Measurements from ENCODE around the gene SEL1L3. TPM values are rescaled to one million over a fixed set of nuclear protein-coding genes. Genes with fewer than 3 reads are reported as not detected.

Gene SEL1L3
- total RNA-seq, 2 donors from 2014 or later, result 14.9 to 24.5 TPM

DNA sequence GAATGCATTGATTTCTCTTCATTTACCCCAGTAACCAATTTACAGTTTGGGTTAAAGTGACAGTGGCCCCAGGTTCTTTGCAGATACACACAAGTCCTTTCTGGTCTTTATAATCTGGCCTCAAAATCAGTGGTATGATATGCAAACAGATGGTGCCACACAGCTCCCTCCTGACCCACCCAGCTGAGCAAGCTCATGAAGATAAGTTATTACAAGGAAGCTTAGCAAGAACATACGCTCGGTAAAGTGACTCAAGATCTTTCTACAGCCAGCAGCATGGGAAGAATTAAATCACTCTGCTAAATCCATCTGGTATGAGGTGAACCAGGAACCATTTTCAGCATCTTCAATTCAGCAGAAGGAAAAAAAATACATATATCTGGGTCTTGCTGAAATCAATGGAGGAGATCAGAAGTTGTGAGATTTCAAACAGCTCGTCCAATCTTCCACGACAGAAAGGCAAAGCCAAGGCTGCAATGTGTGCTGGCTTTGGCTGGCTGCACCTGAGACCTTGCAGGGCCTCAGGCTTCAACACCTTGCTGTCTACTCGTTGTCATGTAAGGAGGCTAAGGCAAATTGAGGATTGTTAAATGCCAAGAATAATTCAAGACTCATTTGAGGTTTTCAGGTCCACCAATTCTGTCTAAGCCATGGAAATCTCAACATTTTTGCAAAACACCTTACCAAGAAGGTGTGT is 28.2 kb downstream of the SEL1L3 start:
- H3K36me3 ChIP-seq (ENCODE audit: control insufficient read depth, insufficient read depth, low read length), result no peaks in the 10 kb centered on the region
- H3K9ac ChIP-seq (ENCODE audit: extremely low read depth, low read length, poor library complexity, severe bottlenecking), result no peak overlapping the region
- Mint-ChIP-seq H3K27ac (no peak overlapping the region), H3K4me3 (no peak overlapping the region), H3K27me3 (ENCODE audit: insufficient read depth) (no peaks in the 10 kb centered on the region), H3K36me3 (ENCODE audit: low read depth) (no peaks in the 10 kb centered on the region), H3K4me1 (no peaks in the 10 kb centered on the region), H3K9me3 (no peaks in the 10 kb centered on the region)
- no peak for TF ChIP-seq CTCF (conservative IDR thresholded peaks at IDR 0.05)
- no peaks in the 10 kb centered on the region for H3K4me1 ChIP-seq (ENCODE audit: control insufficient read depth, insufficient read depth, low read length)
- WGBS, 2 experiments (ENCODE audit: insufficient coverage in 1 of 2, insufficient read length in 1 of 2), result 92 to 95% methylated on average over 5 of the region's 5 CpGs
- no peak overlapping the region for H3K4me3 ChIP-seq (ENCODE audit: low read length)
- no peaks in the 10 kb centered on the region for H3K9me3 ChIP-seq (ENCODE audit: control insufficient read depth, low read length)
- no peaks in the 10 kb centered on the region for H3K27me3 ChIP-seq (ENCODE audit: control insufficient read depth, insufficient read depth, low read length, poor library complexity, severe bottlenecking)
- no peak for DNase-seq
- H3K27ac ChIP-seq (ENCODE audit: low read depth, low read length), result no peak overlapping the region

DNA sequence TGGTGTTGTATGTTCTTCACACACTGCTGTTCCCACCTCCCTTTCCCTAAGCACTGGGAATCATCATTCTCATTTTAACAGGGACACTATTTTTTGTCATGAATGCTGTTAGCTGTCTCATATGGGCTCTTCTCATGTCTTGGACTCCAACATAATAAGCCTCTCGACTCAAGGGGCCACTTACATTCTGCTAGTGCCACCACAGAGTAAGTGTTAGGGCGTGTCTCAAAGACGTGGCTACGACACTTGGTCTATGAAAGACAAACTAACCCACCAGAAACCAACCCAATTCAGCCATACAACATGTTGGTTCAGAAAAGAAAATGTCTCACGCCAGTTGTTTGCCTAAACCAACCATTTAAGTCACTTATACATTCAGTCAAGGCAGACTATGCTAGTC is 32.2 kb downstream of the SEL1L3 start:
- WGBS, 2 experiments (ENCODE audit: insufficient coverage in 1 of 2, insufficient read length in 1 of 2), result 87 to 93% methylated on average over 4 to 5 of the region's 5 CpGs
- Histone ChIP-seq H3K27ac (ENCODE audit: low read depth, low read length) (no peak overlapping the region), H3K9me3 (ENCODE audit: control insufficient read depth, low read length) (no peaks in the 10 kb centered on the region), H3K9ac (ENCODE audit: extremely low read depth, low read length, poor library complexity, severe bottlenecking) (no peak overlapping the region), H3K36me3 (ENCODE audit: control insufficient read depth, insufficient read depth, low read length) (no peaks in the 10 kb centered on the region), H3K27me3 (ENCODE audit: control insufficient read depth, insufficient read depth, low read length, poor library complexity, severe bottlenecking) (no peaks in the 10 kb centered on the region), H3K4me1 (ENCODE audit: control insufficient read depth, insufficient read depth, low read length) (no peaks in the 10 kb centered on the region), H3K4me3 (ENCODE audit: low read length) (no peak overlapping the region)
- Mint-ChIP-seq H3K4me1 (no peaks in the 10 kb centered on the region), H3K36me3 (ENCODE audit: low read depth) (no peaks in the 10 kb centered on the region), H3K4me3 (no peak overlapping the region), H3K27ac (no peak overlapping the region), H3K27me3 (ENCODE audit: insufficient read depth) (no peaks in the 10 kb centered on the region), H3K9me3 (no peaks in the 10 kb centered on the region)
- DNase-seq, result no peak
- no peak for TF ChIP-seq CTCF (conservative IDR thresholded peaks at IDR 0.05)

- no peak for TF ChIP-seq CTCF (conservative IDR thresholded peaks at IDR 0.05)
Observed at GRCh38 chr4:25827897-25828296, 34.9 kb downstream of the SEL1L3 start.

More at GRCh38 chr4:25827897-25828296, 34.9 kb downstream of the SEL1L3 start:
- Histone ChIP-seq H3K4me1 (ENCODE audit: control insufficient read depth, insufficient read depth, low read length) (no peaks in the 10 kb centered on the region), H3K27ac (ENCODE audit: low read depth, low read length) (no peak overlapping the region), H3K27me3 (ENCODE audit: control insufficient read depth, insufficient read depth, low read length, poor library complexity, severe bottlenecking) (no peaks in the 10 kb centered on the region), H3K4me3 (ENCODE audit: low read length) (no peak overlapping the region), H3K9ac (ENCODE audit: extremely low read depth, low read length, poor library complexity, severe bottlenecking) (no peak overlapping the region), H3K9me3 (ENCODE audit: control insufficient read depth, low read length) (no peaks in the 10 kb centered on the region), H3K36me3 (ENCODE audit: control insufficient read depth, insufficient read depth, low read length) (no peaks in the 10 kb centered on the region)
- peaks cover under 1% of the 10 kb centered on the region for H3K4me1 Mint-ChIP-seq
- H3K27me3 Mint-ChIP-seq (ENCODE audit: insufficient read depth), result no peaks in the 10 kb centered on the region
- no peaks in the 10 kb centered on the region for H3K9me3 Mint-ChIP-seq
- H3K27ac Mint-ChIP-seq, result no peak overlapping the region
- no peak overlapping the region for H3K4me3 Mint-ChIP-seq
- no peak for DNase-seq
- 89 to 100% methylated on average over 2 to 4 of the region's 4 CpGs for WGBS, 2 experiments (ENCODE audit: insufficient coverage in 1 of 2, insufficient read length in 1 of 2)
- no peaks in the 10 kb centered on the region for H3K36me3 Mint-ChIP-seq (ENCODE audit: low read depth)

All from endodermal cell (in vitro differentiated cells).